ENCODE measurements around the gene RIPOR3. TPM values are rescaled to one million over a fixed set of nuclear protein-coding genes. Genes with fewer than 3 reads are reported as not detected.
"Not testable (repeated sequence)": the region's sequence is repeated elsewhere in the genome, so short reads cannot be mapped to it uniquely, and the experiment has no call there.

Gene RIPOR3
- total and polyA plus RNA-seq, 4 donors, result 4.3 to 9.9 (median 7.7) TPM

DNA sequence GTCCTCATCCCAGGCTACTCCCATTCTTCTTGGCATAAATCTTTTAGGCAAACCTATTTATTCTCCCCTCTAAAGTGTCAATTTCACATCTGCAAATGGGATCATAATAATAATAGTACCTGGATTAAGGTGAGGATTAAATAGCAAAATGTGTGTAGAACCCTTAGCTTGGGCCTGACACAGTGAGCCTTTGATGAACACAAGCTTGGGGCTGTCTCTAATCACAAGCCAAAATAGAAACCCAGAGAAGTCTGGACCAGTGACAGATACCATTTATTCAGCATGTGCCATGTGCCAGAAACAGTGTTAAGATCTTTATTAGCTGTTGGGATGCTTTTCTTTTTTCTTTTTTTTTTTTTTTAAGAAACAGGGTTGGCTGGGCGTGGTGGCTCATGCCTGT, 25.2 kb upstream of the RIPOR3 start:
- Histone ChIP-seq H3K4me3 (no peak overlapping the region), H3K27me3 (ENCODE audit: control insufficient read depth in 3 of 3, insufficient read depth in 3 of 3, low read length in 2 of 3) (no peaks in the 10 kb centered on the region), H3K9me3 (ENCODE audit: control insufficient read depth in 4 of 4, insufficient read depth in 3 of 4, low read length in 3 of 4) (no peaks in the 10 kb centered on the region), H3K9ac (ENCODE audit: insufficient read depth in 1 of 2, low read length in 2 of 2) (no peak overlapping the region), H3K4me1 (ENCODE audit: control insufficient read depth in 5 of 5, insufficient read depth in 5 of 5, low read length in 5 of 5) (peaks cover 0 to 2% (median 0%) of the 10 kb centered on the region in 5 donors), H3K27ac (ENCODE audit: low read depth in 1 of 2, low read length in 1 of 2) (no peak overlapping the region), H3K36me3 (ENCODE audit: control insufficient read depth in 4 of 4, insufficient read depth in 4 of 4, low read length in 4 of 4) (no peaks in the 10 kb centered on the region)
- TF ChIP-seq, protein P1, sequence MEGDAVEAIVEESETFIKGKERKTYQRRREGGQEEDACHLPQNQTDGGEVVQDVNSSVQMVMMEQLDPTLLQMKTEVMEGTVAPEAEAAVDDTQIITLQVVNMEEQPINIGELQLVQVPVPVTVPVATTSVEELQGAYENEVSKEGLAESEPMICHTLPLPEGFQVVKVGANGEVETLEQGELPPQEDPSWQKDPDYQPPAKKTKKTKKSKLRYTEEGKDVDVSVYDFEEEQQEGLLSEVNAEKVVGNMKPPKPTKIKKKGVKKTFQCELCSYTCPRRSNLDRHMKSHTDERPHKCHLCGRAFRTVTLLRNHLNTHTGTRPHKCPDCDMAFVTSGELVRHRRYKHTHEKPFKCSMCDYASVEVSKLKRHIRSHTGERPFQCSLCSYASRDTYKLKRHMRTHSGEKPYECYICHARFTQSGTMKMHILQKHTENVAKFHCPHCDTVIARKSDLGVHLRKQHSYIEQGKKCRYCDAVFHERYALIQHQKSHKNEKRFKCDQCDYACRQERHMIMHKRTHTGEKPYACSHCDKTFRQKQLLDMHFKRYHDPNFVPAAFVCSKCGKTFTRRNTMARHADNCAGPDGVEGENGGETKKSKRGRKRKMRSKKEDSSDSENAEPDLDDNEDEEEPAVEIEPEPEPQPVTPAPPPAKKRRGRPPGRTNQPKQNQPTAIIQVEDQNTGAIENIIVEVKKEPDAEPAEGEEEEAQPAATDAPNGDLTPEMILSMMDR (IDR thresholded peaks at IDR 0.05; ENCODE audit: control extremely low read depth, extremely low read depth), result no peak
- DNase-seq (no peak), ATAC-seq (ENCODE audit: insufficient read depth, low FRiP score) (no peak)
- WGBS, 2 donors, result 88 to 89% methylated on average over 1 of the region's 1 CpG

DNA sequence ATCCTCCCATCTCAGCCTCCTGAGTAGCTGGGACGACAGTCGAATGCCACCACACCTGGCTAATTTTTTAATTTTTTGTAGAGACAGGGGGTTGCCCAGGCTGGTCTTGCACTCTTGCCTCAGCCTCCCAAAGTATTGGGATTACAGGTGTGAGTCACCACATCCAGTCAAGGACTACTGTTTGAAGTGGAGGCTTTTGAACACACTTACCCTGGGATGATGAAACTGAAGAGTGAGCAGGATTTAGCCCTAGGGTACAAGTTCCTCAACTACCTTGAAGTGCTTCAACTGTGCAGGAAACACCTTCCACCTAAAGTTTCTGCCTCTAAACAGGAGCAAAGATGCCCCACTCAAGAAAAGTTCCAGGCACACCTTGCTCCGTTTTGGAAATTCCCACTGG, 24.4 kb upstream of the RIPOR3 start:
- no peak overlapping the region for H3K27ac ChIP-seq (ENCODE audit: low read depth in 1 of 2, low read length in 1 of 2)
- peaks cover 0 to 2% (median 0%) of the 10 kb centered on the region in 5 donors for H3K4me1 ChIP-seq (ENCODE audit: control insufficient read depth in 5 of 5, insufficient read depth in 5 of 5, low read length in 5 of 5)
- H3K9ac ChIP-seq (ENCODE audit: insufficient read depth in 1 of 2, low read length in 2 of 2), result no peak overlapping the region
- 76 to 93% methylated on average over 3 of the region's 3 CpGs for WGBS, 2 donors
- H3K4me3 ChIP-seq, result no peak overlapping the region
- H3K9me3 ChIP-seq (ENCODE audit: control insufficient read depth in 4 of 4, insufficient read depth in 3 of 4, low read length in 3 of 4), result no peaks in the 10 kb centered on the region
- ATAC-seq (ENCODE audit: insufficient read depth, low FRiP score) (peak; percentile 28), DNase-seq (no peak)
- no peaks in the 10 kb centered on the region for H3K27me3 ChIP-seq (ENCODE audit: control insufficient read depth in 3 of 3, insufficient read depth in 3 of 3, low read length in 2 of 3)
- no peaks in the 10 kb centered on the region for H3K36me3 ChIP-seq (ENCODE audit: control insufficient read depth in 4 of 4, insufficient read depth in 4 of 4, low read length in 4 of 4)
- TF ChIP-seq, protein P1 (IDR thresholded peaks at IDR 0.05; ENCODE audit: control extremely low read depth, extremely low read depth), result no peak

DNA sequence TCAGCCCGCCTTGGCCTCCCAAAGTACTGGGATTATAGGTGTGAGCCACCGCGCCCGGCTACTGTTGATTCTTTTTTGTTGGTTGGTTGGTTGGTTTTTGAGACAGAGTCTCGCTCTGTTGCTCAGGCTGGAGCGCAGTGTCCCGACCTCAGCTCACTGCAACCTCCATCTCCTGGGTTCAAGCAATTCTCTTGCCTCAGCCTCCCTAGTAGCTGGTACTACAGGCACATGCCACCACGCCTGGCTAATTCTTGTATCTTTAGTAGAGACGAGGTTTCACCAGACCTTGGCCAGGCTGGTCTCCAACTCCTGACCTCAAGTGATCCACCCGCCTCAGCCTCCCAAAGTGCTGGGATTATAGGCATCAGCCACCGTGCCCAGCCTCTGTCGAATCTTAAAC, 23.1 kb upstream of the RIPOR3 start:
- H3K27me3 ChIP-seq (ENCODE audit: control insufficient read depth in 3 of 3, insufficient read depth in 3 of 3, low read length in 2 of 3); ATAC-seq (ENCODE audit: insufficient read depth, low FRiP score); DNase-seq; H3K9ac ChIP-seq (ENCODE audit: insufficient read depth in 1 of 2, low read length in 2 of 2); H3K4me1 ChIP-seq (ENCODE audit: control insufficient read depth in 5 of 5, insufficient read depth in 5 of 5, low read length in 5 of 5); H3K9me3 ChIP-seq (ENCODE audit: control insufficient read depth in 4 of 4, insufficient read depth in 3 of 4, low read length in 3 of 4); H3K4me3 ChIP-seq; H3K36me3 ChIP-seq (ENCODE audit: control insufficient read depth in 4 of 4, insufficient read depth in 4 of 4, low read length in 4 of 4); H3K27ac ChIP-seq (ENCODE audit: low read depth in 1 of 2, low read length in 1 of 2): not testable (repeated sequence)
- WGBS, 2 donors, result 95% methylated on average over 12 of the region's 12 CpGs

DNA sequence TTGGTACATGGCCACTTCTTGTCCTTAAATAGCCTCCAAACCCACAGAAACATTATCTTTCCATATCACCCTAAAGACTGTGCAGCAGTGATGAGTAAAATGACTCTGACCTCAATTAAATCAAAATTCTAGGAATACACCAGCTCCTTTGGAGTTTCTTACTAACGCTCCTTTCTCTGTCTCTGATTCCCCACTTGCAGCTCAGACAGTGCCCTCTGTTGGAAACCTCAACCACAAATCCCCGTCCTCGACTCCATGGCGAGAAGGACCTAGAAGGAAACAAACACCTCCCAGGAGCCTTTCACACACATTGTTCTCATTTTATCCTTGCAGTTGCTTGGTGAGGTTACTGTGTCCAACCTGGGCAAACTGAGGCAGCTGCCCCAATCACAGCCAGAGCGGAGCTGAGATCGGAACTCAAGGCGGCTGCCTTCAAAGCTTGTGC, 22.3 kb upstream of the RIPOR3 start:
- DNase-seq (peak in 2 of 3 donors; percentile 37 to 60), ATAC-seq (ENCODE audit: insufficient read depth, low FRiP score) (no peak)
- WGBS, 2 donors, result 52 to 54% methylated on average over 7 of the region's 7 CpGs
- TF ChIP-seq, protein P1 (IDR thresholded peaks at IDR 0.05; ENCODE audit: control extremely low read depth, extremely low read depth), result peak; percentile 14
- Histone ChIP-seq H3K9ac (ENCODE audit: insufficient read depth in 1 of 2, low read length in 2 of 2) (no peak overlapping the region), H3K4me1 (ENCODE audit: control insufficient read depth in 5 of 5, insufficient read depth in 5 of 5, low read length in 5 of 5) (peaks cover 0 to 4% (median 0%) of the 10 kb centered on the region in 5 donors), H3K36me3 (ENCODE audit: control insufficient read depth in 4 of 4, insufficient read depth in 4 of 4, low read length in 4 of 4) (no peaks in the 10 kb centered on the region), H3K9me3 (ENCODE audit: control insufficient read depth in 4 of 4, insufficient read depth in 3 of 4, low read length in 3 of 4) (no peaks in the 10 kb centered on the region), H3K27me3 (ENCODE audit: control insufficient read depth in 3 of 3, insufficient read depth in 3 of 3, low read length in 2 of 3) (no peaks in the 10 kb centered on the region), H3K4me3 (no peak overlapping the region), H3K27ac (ENCODE audit: low read depth in 1 of 2, low read length in 1 of 2) (no peak overlapping the region)

Measured in lung (tissue), 12 donors.